Stomach smooth muscle (tissue), 2 donors: ENCODE data around the gene TAX1BP1.
"Not testable (repeated sequence)": the region's sequence is repeated elsewhere in the genome, so short reads cannot be mapped to it uniquely, and the experiment has no call there.

Source experiments
- H3K27ac ChIP-seq: one replicate; pipeline ENCODE4 v1.7.0; 2013; ENCODE audit warnings: mild to moderate bottlenecking, low read length, inconsistent platforms
- H3K27me3 ChIP-seq, 2 donors: one replicate each; pipeline ENCODE4 v1.7.0; 2013; ENCODE audit warnings: low read length in 2 of 2; ENCODE audit not compliant: insufficient read depth in 2 of 2, control insufficient read depth in 1 of 2
- H3K36me3 ChIP-seq, 2 donors: one replicate each; pipeline ENCODE4 v1.7.0; 2013; ENCODE audit warnings: low read length in 2 of 2; ENCODE audit not compliant: control insufficient read depth in 2 of 2, insufficient read depth in 2 of 2
- H3K4me1 ChIP-seq: one replicate; pipeline ENCODE4 v1.7.0; 2013; ENCODE audit warnings: low read length; ENCODE audit not compliant: control insufficient read depth, insufficient read depth
- H3K4me3 ChIP-seq, 2 donors: one replicate each; pipeline ENCODE4 v1.7.0; 2013; ENCODE audit warnings: low read length in 2 of 2
- H3K9ac ChIP-seq, 2 donors: one replicate each; pipeline ENCODE4 v1.7.0; 2013; ENCODE audit warnings: low read length in 2 of 2, mild to moderate bottlenecking in 1 of 2
- H3K9me3 ChIP-seq, 2 donors: one replicate each; pipeline ENCODE4 v1.7.0; 2013; ENCODE audit warnings: low read length in 2 of 2; ENCODE audit not compliant: control insufficient read depth in 2 of 2
- donor health status: healthy.
- donor health status: Pancreatic carcinoma.

Gene TAX1BP1

DNA sequence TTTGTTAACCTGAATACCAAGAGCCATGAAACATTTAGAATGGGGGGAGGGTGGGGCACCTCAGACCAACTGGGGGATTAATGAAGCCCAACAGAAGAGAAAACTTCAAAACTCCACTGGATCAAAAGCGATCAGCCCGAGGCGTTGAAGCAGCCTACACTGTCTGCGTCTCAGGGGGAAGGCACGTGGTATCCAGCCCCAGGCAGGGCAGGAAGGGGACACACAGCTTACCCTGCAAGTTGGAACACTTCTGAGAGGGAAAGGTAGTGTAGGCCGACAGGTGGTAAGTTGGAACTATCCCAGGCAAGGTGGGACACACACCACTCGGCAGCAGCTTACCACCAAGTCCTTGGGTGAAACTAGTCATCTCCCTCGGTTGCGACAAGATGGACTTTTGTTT lies 102.9 kb downstream of the TAX1BP1 start:
- no peaks in the 10 kb centered on the region for H3K9me3 ChIP-seq
- no peak overlapping the region for H3K4me3 ChIP-seq
- H3K27ac ChIP-seq = no peak overlapping the region
- H3K9ac ChIP-seq = no peak overlapping the region
- peaks cover 2% of the 10 kb centered on the region for H3K4me1 ChIP-seq
- H3K36me3 ChIP-seq = peaks cover 4 to 11% of the 10 kb centered on the region in 2 donors
- no peaks in the 10 kb centered on the region for H3K27me3 ChIP-seq

- H3K27ac ChIP-seq = no peak overlapping the region
- H3K36me3 ChIP-seq = peaks cover 4 to 11% of the 10 kb centered on the region in 2 donors
- no peak overlapping the region for H3K4me3 ChIP-seq
- H3K9ac ChIP-seq = no peak overlapping the region
- H3K4me1 ChIP-seq = peaks cover 2% of the 10 kb centered on the region
- H3K9me3 ChIP-seq = no peaks in the 10 kb centered on the region
- no peaks in the 10 kb centered on the region for H3K27me3 ChIP-seq
Measured at GRCh38 chr7:27843584-27844305, 103.8 kb downstream of the TAX1BP1 start.

DNA sequence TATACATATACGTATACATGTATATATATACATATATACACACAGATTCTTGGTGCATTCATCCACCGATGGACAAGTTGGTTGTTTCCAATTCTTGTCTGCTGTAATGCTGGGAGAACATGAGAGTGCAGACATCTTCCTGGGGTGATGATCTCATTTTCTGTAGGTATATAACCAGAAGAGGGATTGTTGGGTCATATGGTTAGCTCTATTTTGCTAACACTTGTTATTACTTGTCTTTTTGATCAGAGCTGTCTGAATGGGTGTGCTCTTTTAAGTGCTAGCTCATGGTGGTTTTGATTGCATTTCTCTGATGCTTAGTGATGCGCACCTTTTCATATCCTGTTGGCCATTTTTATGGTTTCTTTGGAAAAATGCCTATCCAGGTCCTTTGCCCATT lies 106.4 kb downstream of the TAX1BP1 start:
- no peak overlapping the region for H3K9ac ChIP-seq
- no peaks in the 10 kb centered on the region for H3K9me3 ChIP-seq
- peaks cover 2% of the 10 kb centered on the region for H3K4me1 ChIP-seq
- no peaks in the 10 kb centered on the region for H3K27me3 ChIP-seq
- H3K27ac ChIP-seq = no peak overlapping the region
- H3K4me3 ChIP-seq = no peak overlapping the region
- H3K36me3 ChIP-seq = no peaks in the 10 kb centered on the region

- Histone ChIP-seq H3K4me1 (no peaks in the 10 kb centered on the region), H3K27ac (no peak overlapping the region), H3K9me3 (no peaks in the 10 kb centered on the region), H3K4me3 (no peak overlapping the region), H3K36me3 (no peaks in the 10 kb centered on the region), H3K9ac (no peak overlapping the region), H3K27me3 (no peaks in the 10 kb centered on the region)
Measured at GRCh38 chr7:27850531-27850930, 110.6 kb downstream of the TAX1BP1 start.

DNA sequence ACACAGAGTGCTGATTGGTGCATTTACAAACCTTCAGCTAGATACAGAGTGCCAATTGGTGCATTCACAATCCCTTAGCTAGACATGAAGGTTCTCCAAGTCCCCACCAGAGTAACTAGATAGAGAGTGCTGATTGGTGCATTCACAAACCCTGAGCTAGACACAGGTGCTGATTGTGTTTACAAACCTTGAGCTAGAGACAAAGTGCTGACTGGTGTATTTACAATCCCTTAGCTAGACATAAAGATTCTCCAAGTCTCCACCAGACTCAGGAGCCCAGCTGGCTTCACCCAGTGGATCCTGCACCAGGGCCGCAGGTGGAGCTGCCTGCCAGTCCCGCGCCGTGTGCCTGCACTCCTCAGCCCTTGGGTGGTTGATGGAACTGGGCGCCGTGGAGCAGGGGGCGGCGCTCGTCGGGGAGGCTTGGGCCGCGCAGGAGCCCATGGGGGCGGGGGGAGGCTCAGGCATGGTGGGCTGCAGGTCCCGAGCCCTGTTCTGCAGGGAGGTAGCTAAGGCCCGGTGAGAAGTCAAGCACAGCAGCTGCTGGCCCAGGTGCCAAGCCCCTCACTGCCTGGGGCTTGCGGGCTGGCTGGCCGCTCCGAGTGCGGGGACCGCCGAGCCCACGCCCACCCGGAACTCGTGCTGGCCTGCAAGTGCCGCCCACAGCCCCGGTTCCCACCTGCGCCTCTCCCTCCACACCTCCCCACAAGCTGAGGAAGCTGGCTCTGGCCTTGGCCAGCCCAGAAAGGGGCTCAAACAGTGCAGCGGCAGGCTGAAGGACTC lies 116.9 kb downstream of the TAX1BP1 start:
- H3K4me3 ChIP-seq, H3K27me3 ChIP-seq, H3K9ac ChIP-seq, H3K36me3 ChIP-seq, H3K27ac ChIP-seq, H3K9me3 ChIP-seq, H3K4me1 ChIP-seq: not testable (repeated sequence)

DNA sequence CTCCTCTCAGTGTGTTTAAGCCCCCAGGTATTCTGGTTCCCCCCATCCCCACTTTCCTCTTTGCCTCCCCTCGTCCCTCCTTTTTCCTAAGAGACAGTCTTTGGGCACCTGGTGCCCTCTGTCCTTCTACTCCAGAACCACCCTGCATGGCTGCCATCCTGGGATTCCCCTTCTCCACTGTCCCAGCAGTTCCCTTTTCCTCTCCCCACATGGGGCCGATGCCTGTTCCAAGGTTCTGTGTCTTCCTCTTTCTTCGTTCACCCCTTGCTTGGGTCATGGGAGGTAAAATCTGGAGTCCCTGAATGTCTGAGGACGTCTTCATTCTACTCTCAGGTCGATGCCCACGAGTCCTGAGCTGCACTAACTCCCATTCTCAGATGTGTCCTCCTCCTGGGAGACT lies 120.8 kb downstream of the TAX1BP1 start:
- H3K36me3 ChIP-seq = no peaks in the 10 kb centered on the region
- H3K4me1 ChIP-seq = no peaks in the 10 kb centered on the region
- H3K27me3 ChIP-seq = no peaks in the 10 kb centered on the region
- no peaks in the 10 kb centered on the region for H3K9me3 ChIP-seq
- H3K9ac ChIP-seq = no peak overlapping the region
- H3K4me3 ChIP-seq = no peak overlapping the region
- no peak overlapping the region for H3K27ac ChIP-seq

GRCh38 chr7:27861747-27862146 lies 121.8 kb downstream of the TAX1BP1 start:
- Histone ChIP-seq H3K27ac (no peak overlapping the region), H3K4me1 (no peaks in the 10 kb centered on the region), H3K9me3 (no peaks in the 10 kb centered on the region), H3K4me3 (no peak overlapping the region), H3K9ac (no peak overlapping the region), H3K27me3 (no peaks in the 10 kb centered on the region), H3K36me3 (no peaks in the 10 kb centered on the region)

GRCh38 chr7:27863880-27864279 lies 123.9 kb downstream of the TAX1BP1 start:
- H3K9ac ChIP-seq = no peak overlapping the region
- H3K4me3 ChIP-seq = no peak overlapping the region
- H3K27me3 ChIP-seq = no peaks in the 10 kb centered on the region
- no peaks in the 10 kb centered on the region for H3K4me1 ChIP-seq
- no peak overlapping the region for H3K27ac ChIP-seq
- H3K9me3 ChIP-seq = no peaks in the 10 kb centered on the region
- H3K36me3 ChIP-seq = no peaks in the 10 kb centered on the region

- Histone ChIP-seq H3K9me3 (no peaks in the 10 kb centered on the region), H3K4me1 (no peaks in the 10 kb centered on the region), H3K27me3 (no peaks in the 10 kb centered on the region), H3K9ac (no peak overlapping the region), H3K4me3 (no peak overlapping the region), H3K27ac (no peak overlapping the region), H3K36me3 (no peaks in the 10 kb centered on the region)
Measured at GRCh38 chr7:27866256-27866655, 126.3 kb downstream of the TAX1BP1 start.

DNA sequence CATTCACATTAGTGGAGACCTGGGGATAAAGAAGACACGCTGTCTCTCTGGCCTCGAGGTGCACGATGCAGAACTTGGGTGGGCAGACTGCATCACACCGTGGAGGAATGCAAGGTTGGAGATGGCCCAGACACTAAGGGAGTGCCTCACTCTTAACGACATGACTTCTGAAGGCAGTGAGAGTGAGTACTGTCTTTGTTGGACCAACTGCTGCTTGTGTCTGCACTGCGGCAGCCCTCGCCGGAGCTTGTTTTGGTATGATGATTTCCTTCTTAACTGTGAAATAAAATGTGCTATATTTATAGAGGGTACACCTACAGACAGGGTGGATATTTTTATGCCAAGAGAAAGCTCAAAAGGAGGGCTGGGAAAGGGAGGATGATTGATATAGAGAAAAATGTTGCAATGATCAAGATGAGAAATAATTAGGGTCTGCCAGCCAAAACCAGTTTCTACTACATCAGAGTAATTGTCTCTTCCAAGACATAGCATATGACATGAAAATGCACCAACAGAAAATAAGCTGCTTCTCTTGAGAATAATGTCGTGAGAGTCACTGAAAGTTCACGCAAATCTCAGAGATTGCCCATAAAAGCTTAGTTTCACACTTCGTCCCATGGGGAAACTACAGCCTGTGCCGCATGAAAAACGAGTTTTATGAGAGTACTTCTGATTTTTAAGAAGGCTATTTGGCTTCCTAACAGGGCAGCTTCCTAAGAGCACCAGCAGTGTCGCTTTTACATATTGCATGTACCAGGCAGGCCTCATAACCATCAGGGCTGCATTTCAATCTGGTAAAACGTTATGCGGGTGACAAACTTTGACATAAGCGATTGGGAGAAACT lies 127.1 kb downstream of the TAX1BP1 start:
- no peak overlapping the region for H3K27ac ChIP-seq

More for the DNA sequence above, 127.1 kb downstream of the TAX1BP1 start:
- H3K9ac ChIP-seq = no peak overlapping the region
- no peaks in the 10 kb centered on the region for H3K27me3 ChIP-seq
- no peaks in the 10 kb centered on the region for H3K9me3 ChIP-seq
- no peak overlapping the region for H3K4me3 ChIP-seq
- no peaks in the 10 kb centered on the region for H3K36me3 ChIP-seq
- no peaks in the 10 kb centered on the region for H3K4me1 ChIP-seq
